Measurements from ENCODE around the gene HPCAL4. TPM values are rescaled to one million over a fixed set of nuclear protein-coding genes. Genes with fewer than 3 reads are reported as not detected.

The HPCAL4 gene
- total RNA-seq, 1 donor from 2014 or later, result 0.06 TPM

DNA sequence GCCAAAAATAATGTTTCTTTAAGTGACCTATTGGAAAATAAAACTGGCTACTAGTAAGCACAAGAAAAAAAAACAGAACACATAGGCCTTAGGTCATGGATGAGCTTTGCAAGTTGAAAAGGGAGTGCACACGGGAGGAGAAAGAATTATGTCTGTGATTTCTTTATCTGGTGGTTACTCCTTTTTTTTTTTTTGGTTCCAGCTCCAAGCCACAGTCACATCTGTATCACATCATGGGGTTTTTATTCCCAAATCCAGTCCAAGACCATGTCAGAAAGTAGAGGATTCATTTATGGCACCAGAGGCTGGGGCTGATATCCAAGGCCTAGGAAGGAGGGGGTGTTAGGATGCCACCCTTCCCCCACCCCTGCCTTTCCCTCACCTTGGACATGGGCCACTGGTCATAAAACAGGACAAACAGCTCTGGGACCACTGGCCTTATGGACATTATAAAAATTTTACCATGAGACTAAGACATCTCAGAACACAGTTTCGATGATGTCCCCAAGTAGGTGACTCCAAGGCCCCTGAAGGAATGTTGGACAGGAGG, 41.5 kb downstream of the HPCAL4 start:
- DNase-seq (ENCODE audit: low read depth), result no peak
- no peak overlapping the region for H3K4me3 ChIP-seq (ENCODE audit: low read depth, low read length)
- TF ChIP-seq, protein P1, sequence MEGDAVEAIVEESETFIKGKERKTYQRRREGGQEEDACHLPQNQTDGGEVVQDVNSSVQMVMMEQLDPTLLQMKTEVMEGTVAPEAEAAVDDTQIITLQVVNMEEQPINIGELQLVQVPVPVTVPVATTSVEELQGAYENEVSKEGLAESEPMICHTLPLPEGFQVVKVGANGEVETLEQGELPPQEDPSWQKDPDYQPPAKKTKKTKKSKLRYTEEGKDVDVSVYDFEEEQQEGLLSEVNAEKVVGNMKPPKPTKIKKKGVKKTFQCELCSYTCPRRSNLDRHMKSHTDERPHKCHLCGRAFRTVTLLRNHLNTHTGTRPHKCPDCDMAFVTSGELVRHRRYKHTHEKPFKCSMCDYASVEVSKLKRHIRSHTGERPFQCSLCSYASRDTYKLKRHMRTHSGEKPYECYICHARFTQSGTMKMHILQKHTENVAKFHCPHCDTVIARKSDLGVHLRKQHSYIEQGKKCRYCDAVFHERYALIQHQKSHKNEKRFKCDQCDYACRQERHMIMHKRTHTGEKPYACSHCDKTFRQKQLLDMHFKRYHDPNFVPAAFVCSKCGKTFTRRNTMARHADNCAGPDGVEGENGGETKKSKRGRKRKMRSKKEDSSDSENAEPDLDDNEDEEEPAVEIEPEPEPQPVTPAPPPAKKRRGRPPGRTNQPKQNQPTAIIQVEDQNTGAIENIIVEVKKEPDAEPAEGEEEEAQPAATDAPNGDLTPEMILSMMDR (conservative IDR thresholded peaks at IDR 0.05; ENCODE audit: low read depth, low read length), result no peak

DNA sequence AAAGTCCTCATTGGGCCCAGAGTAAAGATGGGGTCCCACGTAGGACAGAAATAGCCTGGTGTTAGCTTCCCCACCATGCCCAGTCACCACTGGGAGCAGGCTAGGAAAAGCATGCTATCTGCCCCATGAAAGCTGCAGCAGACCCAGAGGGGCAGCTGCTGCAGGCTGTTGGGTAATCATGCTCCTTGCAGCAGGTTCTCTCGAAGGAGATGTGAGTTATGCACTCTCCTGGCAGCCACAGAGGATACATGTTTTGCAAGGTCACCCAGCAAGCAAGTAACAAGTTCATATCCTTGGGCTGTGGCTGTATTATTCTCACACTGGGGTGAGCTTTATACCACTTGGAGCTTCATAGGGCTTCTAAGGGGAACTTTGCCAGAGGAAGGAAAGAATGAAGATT, 42.7 kb downstream of the HPCAL4 start:
- TF ChIP-seq, protein P1 (conservative IDR thresholded peaks at IDR 0.05; ENCODE audit: low read depth, low read length), result no peak
- DNase-seq (ENCODE audit: low read depth), result no peak

DNA sequence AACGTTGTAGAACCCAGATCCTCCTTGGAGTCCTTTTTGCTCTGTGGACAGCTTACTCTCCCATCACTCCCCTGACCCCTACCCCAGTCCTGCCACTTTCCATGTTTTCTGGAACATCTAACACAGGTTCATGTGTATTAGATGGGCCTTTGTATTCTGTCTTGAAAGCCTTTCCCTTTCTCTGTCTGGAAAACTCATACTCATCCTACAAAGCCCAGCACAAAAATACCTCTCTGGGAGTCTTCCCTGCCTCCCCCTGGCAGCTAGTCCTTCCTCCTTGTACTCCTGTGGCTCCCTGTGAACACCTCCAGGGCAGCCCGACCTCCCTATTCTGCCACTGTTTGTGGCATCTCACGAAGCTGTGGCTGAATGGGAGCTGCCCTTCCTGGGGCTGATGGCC, 44.0 kb downstream of the HPCAL4 start:
- TF ChIP-seq, protein P1 (conservative IDR thresholded peaks at IDR 0.05; ENCODE audit: low read depth, low read length), result no peak
- H3K4me3 ChIP-seq (ENCODE audit: low read depth, low read length), result no peak overlapping the region
- DNase-seq (ENCODE audit: low read depth), result no peak

More for the DNA sequence above, 42.7 kb downstream of the HPCAL4 start:
- H3K4me3 ChIP-seq (ENCODE audit: low read depth, low read length), result no peak overlapping the region

DNA sequence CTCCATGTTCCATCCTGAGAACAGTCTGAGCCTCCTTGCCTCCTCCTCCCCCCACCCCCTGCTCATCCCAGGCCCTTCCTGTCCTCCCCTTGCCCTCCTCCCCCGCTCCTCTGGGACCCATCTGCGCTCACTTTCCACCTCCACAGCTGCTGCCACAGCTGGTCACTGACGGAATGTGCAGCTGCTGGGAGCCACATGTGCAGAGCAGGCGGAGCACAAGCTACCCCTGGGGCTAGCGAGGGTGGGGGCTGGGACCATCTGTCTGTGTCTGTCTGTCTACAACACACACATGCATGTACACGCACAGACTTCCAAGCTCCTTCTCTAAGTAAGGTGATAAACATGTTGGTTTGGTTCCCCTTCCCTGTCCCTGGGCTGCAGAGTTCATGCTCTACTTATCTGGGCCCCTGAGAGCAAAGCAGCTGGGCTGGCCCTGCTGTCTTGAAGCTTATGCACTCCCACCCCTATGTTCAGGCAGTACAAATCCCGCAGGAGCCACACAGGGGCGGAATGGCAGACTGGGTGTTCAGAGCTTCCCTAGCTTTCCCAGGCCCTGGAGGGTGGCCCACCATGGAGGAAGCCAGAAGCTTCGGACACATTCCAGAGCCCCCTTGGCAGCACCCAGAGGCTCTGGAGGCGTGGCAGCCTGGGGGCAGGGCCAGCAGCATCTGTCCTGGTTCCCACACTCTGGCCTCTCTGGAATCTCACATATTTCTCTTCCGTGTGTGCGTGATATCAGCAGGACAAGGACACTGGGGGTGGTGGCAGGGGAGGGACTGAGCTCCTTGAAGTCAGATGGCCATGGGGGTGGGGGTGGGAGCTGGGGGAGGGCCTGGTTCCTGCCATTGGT, 44.8 kb downstream of the HPCAL4 start:
- H3K4me3 ChIP-seq (ENCODE audit: low read depth, low read length), result no peak overlapping the region
- DNase-seq (ENCODE audit: low read depth), result no peak
- TF ChIP-seq, protein P1 (conservative IDR thresholded peaks at IDR 0.05; ENCODE audit: low read depth, low read length), result no peak

DNA sequence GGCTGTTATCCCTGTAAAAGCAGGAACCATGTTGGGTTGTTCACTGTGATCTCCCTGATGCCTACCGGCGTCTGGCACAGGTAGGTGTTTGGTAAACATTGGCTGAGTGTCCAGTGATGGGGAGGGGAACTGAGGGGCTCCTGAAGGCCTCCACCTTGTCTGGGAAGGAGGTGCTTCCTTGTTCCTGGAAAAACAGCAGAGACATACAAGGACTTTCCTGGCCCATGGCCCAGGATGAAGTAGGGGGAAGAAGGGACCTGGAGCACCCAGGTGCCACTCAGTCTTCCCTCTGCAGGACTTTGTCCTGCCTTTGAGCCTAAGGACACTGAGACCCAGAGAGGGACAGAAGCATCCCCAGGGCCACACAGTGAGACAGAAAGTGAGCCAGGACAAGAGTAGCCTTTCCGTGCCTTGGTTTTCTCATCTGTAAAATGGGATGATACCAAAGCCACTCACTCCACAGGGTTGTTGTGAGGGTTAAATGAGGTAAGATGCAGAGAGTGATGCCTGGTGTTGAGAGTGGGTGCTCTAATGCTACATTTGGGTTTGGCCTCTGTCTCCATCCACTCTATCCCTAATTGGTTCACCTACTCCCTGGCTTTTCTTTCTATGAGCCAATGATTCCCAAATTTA, 45.7 kb downstream of the HPCAL4 start:
- DNase-seq (ENCODE audit: low read depth), result no peak
- TF ChIP-seq, protein P1 (conservative IDR thresholded peaks at IDR 0.05; ENCODE audit: low read depth, low read length), result no peak
- no peak overlapping the region for H3K4me3 ChIP-seq (ENCODE audit: low read depth, low read length)

DNA sequence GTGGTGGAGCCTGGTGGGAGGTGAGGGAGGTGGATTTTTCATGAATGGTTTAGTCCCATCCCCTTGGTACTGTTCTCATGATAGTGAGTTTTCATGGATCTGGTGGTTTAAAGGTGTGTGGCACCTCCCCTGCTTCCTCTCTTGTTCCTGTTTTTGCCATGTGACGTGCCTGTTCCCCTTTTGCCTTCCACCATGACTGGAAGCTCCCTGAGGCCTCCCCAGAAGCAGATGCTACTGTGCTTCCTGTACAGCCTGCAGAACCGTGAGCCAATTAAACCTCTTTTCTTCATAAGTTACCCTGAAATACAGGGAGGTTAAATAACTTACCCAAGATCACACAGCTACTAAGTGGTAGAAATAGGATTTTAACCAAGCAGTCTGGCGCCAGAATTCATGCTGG, 47.5 kb downstream of the HPCAL4 start:
- no peak for DNase-seq (ENCODE audit: low read depth)

More for the DNA sequence above, 47.5 kb downstream of the HPCAL4 start:
- TF ChIP-seq, protein P1 (conservative IDR thresholded peaks at IDR 0.05; ENCODE audit: low read depth, low read length), result no peak
- no peak overlapping the region for H3K4me3 ChIP-seq (ENCODE audit: low read depth, low read length)
